Calu3 (cell line): Measurements from ENCODE around the gene ALDH1L2. TPM values are rescaled to one million over a fixed set of nuclear protein-coding genes. Genes with fewer than 3 reads are reported as not detected.

ENCODE experiments used
- BruUV-seq: library from RNA; stranded (reverse); fragments of 400-500 nt; replicated peaks from 2 replicates; lab custom pipeline; 2021; lab: Mats Ljungman, UMichigan
- CTCF ChIA-PET: fragments of 300-600 bp; sonication (Branson Sonifier 250); formaldehyde crosslinking; loops from one replicate; lab custom pipeline; 2022; ENCODE audit warnings: antibody characterized with exemption; lab: Charles Lee
- DNase-seq: peaks from one replicate; pipeline ENCODE4 v3.0.0; 2022
- H3K27ac Mint-ChIP-seq: one replicate; pipeline ENCODE4 v1.8.0; 2022; ENCODE audit warnings: mixed read lengths; ENCODE audit not compliant: unreplicated experiment
- H3K27me3 Mint-ChIP-seq: one replicate; pipeline ENCODE4 v1.8.0; 2022; ENCODE audit warnings: mixed read lengths; ENCODE audit not compliant: unreplicated experiment
- H3K36me3 Mint-ChIP-seq: one replicate; pipeline ENCODE4 v1.8.0; 2022; ENCODE audit warnings: mild to moderate bottlenecking, moderate library complexity, mixed read lengths; ENCODE audit not compliant: insufficient read depth, unreplicated experiment
- H3K4me1 Mint-ChIP-seq: one replicate; pipeline ENCODE4 v1.8.0; 2022; ENCODE audit warnings: mild to moderate bottlenecking, low read depth, mixed read lengths; ENCODE audit not compliant: unreplicated experiment
- H3K4me3 Mint-ChIP-seq: one replicate; pipeline ENCODE4 v1.8.0; 2022; ENCODE audit warnings: mild to moderate bottlenecking, low read depth, moderate library complexity, mixed read lengths; ENCODE audit not compliant: unreplicated experiment
- H3K9me3 Mint-ChIP-seq: one replicate; pipeline ENCODE4 v1.8.0; 2022; ENCODE audit warnings: low read depth, mixed read lengths; ENCODE audit not compliant: unreplicated experiment
- CTCF ChIP-seq: fragments of 200-600 bp; IDR thresholded peaks from one replicate; pipeline ENCODE4 v1.8.0; 2022; ENCODE audit warnings: antibody characterized with exemption; ENCODE audit not compliant: unreplicated experiment
- intact Hi-C: fragments of 100-400 bp; cut with micrococcal nuclease; formaldehyde crosslinking; loops from one replicate; pipeline ENCODE4 v1.10.0; 2022; ENCODE audit not compliant: unreplicated experiment
- total RNA-seq: library from RNA; stranded (reverse); gene quantifications from 2 replicates; pipeline ENCODE4 v1.2.3, GENCODE V29; 2022

Gene ALDH1L2
- total RNA-seq, 1 experiment from 2014 or later = 19.3 TPM

GRCh38 chr12:105083551-105084105, 630 bp downstream of the ALDH1L2 start:
- H3K36me3 Mint-ChIP-seq = peaks cover 17% of the 10 kb centered on the region
- no TSS peak for BruUV-seq
- peak overlapping the region; percentile 71 for H3K4me3 Mint-ChIP-seq
- no peak for TF ChIP-seq CTCF
- H3K4me1 Mint-ChIP-seq = peaks cover 22% of the 10 kb centered on the region
- intact Hi-C loops = no loop called here
- CTCF ChIA-PET = interaction anchor here (0.6 to 1.8 kb wide), 5 partner anchors 17 to 755 kb away, joined by 3 to 5 read pairs (median 4); no protein-coding TSS in a partner anchor
- DNase-seq = peak; percentile 52
- peak overlapping the region; percentile 67 for H3K27ac Mint-ChIP-seq
- no peaks in the 10 kb centered on the region for H3K27me3 Mint-ChIP-seq
- H3K9me3 Mint-ChIP-seq = peaks cover 3% of the 10 kb centered on the region

GRCh38 chr12:105083031-105083430, 1.2 kb downstream of the ALDH1L2 start:
- intact Hi-C loops = no loop called here

GRCh38 chr12:105078712-105079570, 5.3 kb downstream of the ALDH1L2 start:
- TF ChIP-seq CTCF = no peak
- DNase-seq = no peak
- Mint-ChIP-seq H3K27ac (no peak overlapping the region), H3K4me3 (no peak overlapping the region), H3K36me3 (peaks cover 7% of the 10 kb centered on the region), H3K9me3 (no peaks in the 10 kb centered on the region), H3K4me1 (peaks cover 22% of the 10 kb centered on the region), H3K27me3 (no peaks in the 10 kb centered on the region)
- no TSS peak for BruUV-seq
- CTCF ChIA-PET = no interaction called here
- intact Hi-C loops = no loop called here

More at GRCh38 chr12:105083031-105083430, 1.2 kb downstream of the ALDH1L2 start:
- Mint-ChIP-seq H3K36me3 (peaks cover 17% of the 10 kb centered on the region), H3K9me3 (peaks cover 3% of the 10 kb centered on the region), H3K27me3 (no peaks in the 10 kb centered on the region), H3K4me3 (peak overlapping the region; percentile 71), H3K4me1 (peaks cover 22% of the 10 kb centered on the region), H3K27ac (peak overlapping the region; percentile 67)
- no peak for TF ChIP-seq CTCF
- no peak for DNase-seq
- CTCF ChIA-PET = interaction anchor here (1.0 to 1.8 kb wide), 3 partner anchors 17 to 169 kb away, joined by 4 to 5 read pairs (median 4); no protein-coding TSS in a partner anchor
- no TSS peak for BruUV-seq

- H3K36me3 Mint-ChIP-seq = no peaks in the 10 kb centered on the region
- H3K27ac Mint-ChIP-seq = no peak overlapping the region
- no peaks in the 10 kb centered on the region for H3K9me3 Mint-ChIP-seq
- no peak overlapping the region for H3K4me3 Mint-ChIP-seq
- TF ChIP-seq CTCF = no peak
- no peaks in the 10 kb centered on the region for H3K27me3 Mint-ChIP-seq
- CTCF ChIA-PET = no interaction called here
- BruUV-seq = no TSS peak
- peaks cover 7% of the 10 kb centered on the region for H3K4me1 Mint-ChIP-seq
- no peak for DNase-seq
- intact Hi-C loops = no loop called here
Observed at GRCh38 chr12:105077435-105077834, 6.8 kb downstream of the ALDH1L2 start.
